WTC11 (cell line): ENCODE measurements around the gene LHPP. TPM values are rescaled to one million over a fixed set of nuclear protein-coding genes. Genes with fewer than 3 reads are reported as not detected.

ENCODE experiments used
- ATAC-seq: fragments of 200-7000 bp; cut with Tn5 transposase; 2 replicates; pipeline ENCODE4 v1.10.0; 2021; ENCODE audit warnings: mild to moderate bottlenecking, moderate library complexity
- CTCF ChIA-PET: fragments of 300-600 bp; sonication (Branson Sonifier 250); formaldehyde crosslinking; loops from one replicate; lab custom pipeline; 2021; ENCODE audit warnings: antibody characterized with exemption; lab: Charles Lee
- POLR2A ChIA-PET: fragments of 350-600 bp; sonication (Branson Sonifier 250); formaldehyde crosslinking; loops from one replicate; lab custom pipeline; 2021; ENCODE audit warnings: antibody characterized with exemption; lab: Charles Lee
- DNase-seq: peaks from one replicate; pipeline ENCODE4 v3.0.0; 2021; ENCODE audit warnings: low spot score
- H3K27ac Mint-ChIP-seq: 2 replicates; pipeline ENCODE4 v1.8.0; 2021; ENCODE audit warnings: mixed read lengths
- H3K27me3 Mint-ChIP-seq: 2 replicates; pipeline ENCODE4 v1.8.0; 2021; ENCODE audit warnings: low read depth, mild to moderate bottlenecking, moderate library complexity, mixed read lengths
- H3K36me3 Mint-ChIP-seq: 2 replicates; pipeline ENCODE4 v1.8.0; 2021; ENCODE audit warnings: mixed read lengths
- H3K4me1 Mint-ChIP-seq: 2 replicates; pipeline ENCODE4 v1.8.0; 2022; ENCODE audit warnings: mixed read lengths
- H3K4me3 Mint-ChIP-seq: 2 replicates; pipeline ENCODE4 v1.8.0; 2021; ENCODE audit warnings: mild to moderate bottlenecking, moderate library complexity, mixed read lengths
- H3K9me3 Mint-ChIP-seq: 2 replicates; pipeline ENCODE4 v1.8.0; 2021; ENCODE audit warnings: mixed read lengths
- ATF2 ChIP-seq: sonication (generic); formaldehyde crosslinking; IDR thresholded peaks from 2 replicates; pipeline ENCODE4 v1.8.1; 2022; ENCODE audit warnings: low read depth, missing genetic modification reagents, borderline replicate concordance
- ATF3 ChIP-seq: sonication (generic); formaldehyde crosslinking; conservative IDR thresholded peaks from 2 replicates; pipeline ENCODE4 v1.8.1; 2022; ENCODE audit warnings: mild to moderate bottlenecking, missing genetic modification reagents
- ESRRA ChIP-seq: sonication (generic); formaldehyde crosslinking; IDR thresholded peaks from 2 replicates; pipeline ENCODE4 v1.8.1; 2022; ENCODE audit warnings: mild to moderate bottlenecking, missing genetic modification reagents, borderline replicate concordance
- ETV6 ChIP-seq: sonication (generic); formaldehyde crosslinking; IDR thresholded peaks from 2 replicates; pipeline ENCODE4 v1.8.1; 2022; ENCODE audit warnings: mild to moderate bottlenecking, missing genetic modification reagents
- HMGA2 ChIP-seq: fragments of 250-450 bp; sonication (Bioruptor Pico); IDR thresholded peaks from 2 replicates; pipeline ENCODE4 v1.4.0; 2021; ENCODE audit warnings: mild to moderate bottlenecking, moderate library complexity
- MXD4 ChIP-seq: fragments of 250-450 bp; sonication (Bioruptor Pico); IDR thresholded peaks from 2 replicates; pipeline ENCODE4 v1.8.0; 2021; ENCODE audit warnings: mild to moderate bottlenecking, moderate library complexity, borderline replicate concordance
- NFATC4 ChIP-seq: fragments of 250-450 bp; sonication (Bioruptor Pico); IDR thresholded peaks from 2 replicates; pipeline ENCODE4 v1.9.0; 2021; ENCODE audit warnings: mild to moderate bottlenecking
- NFE2L1 ChIP-seq: sonication (generic); formaldehyde crosslinking; IDR thresholded peaks from 2 replicates; pipeline ENCODE4 v1.8.1; 2023; ENCODE audit warnings: missing genetic modification reagents
- NFYB ChIP-seq: sonication (generic); formaldehyde crosslinking; conservative IDR thresholded peaks from 2 replicates; pipeline ENCODE4 v1.8.0; 2022; ENCODE audit warnings: low read depth, missing genetic modification reagents
- NR1H2 ChIP-seq: sonication (generic); formaldehyde crosslinking; IDR thresholded peaks from 2 replicates; pipeline ENCODE4 v1.9.0; 2021; ENCODE audit warnings: mild to moderate bottlenecking, moderate library complexity, missing genetic modification reagents
- NR2C2 ChIP-seq: sonication (generic); formaldehyde crosslinking; IDR thresholded peaks from 2 replicates; pipeline ENCODE4 v1.8.0; 2022; ENCODE audit warnings: mild to moderate bottlenecking, missing genetic modification reagents
- PRRX2 ChIP-seq: fragments of 250-450 bp; sonication (Bioruptor Pico); IDR thresholded peaks from 2 replicates; pipeline ENCODE4 v1.8.0; 2021; ENCODE audit warnings: mild to moderate bottlenecking
- RORB ChIP-seq: fragments of 250-450 bp; sonication (Bioruptor Pico); IDR thresholded peaks from 2 replicates; pipeline ENCODE4 v1.9.0; 2021; ENCODE audit warnings: mild to moderate bottlenecking
- SMAD3 ChIP-seq: sonication (generic); formaldehyde crosslinking; IDR thresholded peaks from 2 replicates; pipeline ENCODE4 v1.8.0; 2022; ENCODE audit warnings: missing genetic modification reagents, mild to moderate bottlenecking, borderline replicate concordance
- SMAD4 ChIP-seq: sonication (generic); formaldehyde crosslinking; IDR thresholded peaks from 2 replicates; pipeline ENCODE4 v1.8.0; 2022; ENCODE audit warnings: mild to moderate bottlenecking, missing genetic modification reagents
- TCF7 ChIP-seq: sonication (generic); formaldehyde crosslinking; IDR thresholded peaks from 2 replicates; pipeline ENCODE4 v1.8.0; 2022; ENCODE audit warnings: mild to moderate bottlenecking, low read depth, missing genetic modification reagents, moderate library complexity
- TP53 ChIP-seq: sonication (generic); formaldehyde crosslinking; IDR thresholded peaks from 2 replicates; pipeline ENCODE4 v1.8.1; 2023; ENCODE audit warnings: mild to moderate bottlenecking, missing genetic modification reagents
- ZBTB21 ChIP-seq: sonication (generic); formaldehyde crosslinking; IDR thresholded peaks from 2 replicates; pipeline ENCODE4 v1.8.1; 2023; ENCODE audit warnings: mild to moderate bottlenecking, missing genetic modification reagents, borderline replicate concordance
- ZNF121 ChIP-seq: sonication (generic); formaldehyde crosslinking; IDR thresholded peaks from 2 replicates; pipeline ENCODE4 v1.8.0; 2023; ENCODE audit warnings: missing genetic modification reagents
- ZNF138 ChIP-seq: sonication (generic); formaldehyde crosslinking; conservative IDR thresholded peaks from 2 replicates; pipeline ENCODE4 v1.8.1; 2022; ENCODE audit warnings: mild to moderate bottlenecking, moderate library complexity, missing genetic modification reagents
- ZNF219 ChIP-seq: sonication (generic); formaldehyde crosslinking; IDR thresholded peaks from 2 replicates; pipeline ENCODE4 v1.8.0; 2023; ENCODE audit warnings: missing genetic modification reagents, mild to moderate bottlenecking, borderline replicate concordance
- total RNA-seq: library from RNA; stranded (reverse); gene quantifications from 3 replicates; pipeline ENCODE4 v1.2.3, GENCODE V29; 2021
- TF ChIP-seq, protein P1 (sequence below): sonication (generic); formaldehyde crosslinking; IDR thresholded peaks from 2 replicates; pipeline ENCODE4 v1.8.0; 2022; ENCODE audit warnings: mild to moderate bottlenecking, missing genetic modification reagents
- TF ChIP-seq, protein P2 (sequence below): fragments of 250-450 bp; sonication (Bioruptor Pico); conservative IDR thresholded peaks from 2 replicates; pipeline ENCODE4 v1.9.0; 2021; ENCODE audit warnings: mild to moderate bottlenecking
- TF ChIP-seq, protein P3 (sequence below): sonication (generic); formaldehyde crosslinking; IDR thresholded peaks from 2 replicates; pipeline ENCODE4 v1.8.1; 2023; ENCODE audit warnings: mild to moderate bottlenecking, missing genetic modification reagents, moderate library complexity
- TF ChIP-seq, protein P4 (sequence below): sonication (generic); formaldehyde crosslinking; IDR thresholded peaks from 2 replicates; pipeline ENCODE4 v1.8.1; 2022; ENCODE audit warnings: low read depth, mild to moderate bottlenecking, moderate library complexity, missing genetic modification reagents, borderline replicate concordance
- TF ChIP-seq, protein P5 (sequence below): sonication (generic); formaldehyde crosslinking; IDR thresholded peaks from 2 replicates; pipeline ENCODE4 v1.8.0; 2022; ENCODE audit warnings: mild to moderate bottlenecking, missing genetic modification reagents

Gene LHPP
- total RNA-seq, 1 experiment from 2014 or later: 33.2 TPM

DNA sequence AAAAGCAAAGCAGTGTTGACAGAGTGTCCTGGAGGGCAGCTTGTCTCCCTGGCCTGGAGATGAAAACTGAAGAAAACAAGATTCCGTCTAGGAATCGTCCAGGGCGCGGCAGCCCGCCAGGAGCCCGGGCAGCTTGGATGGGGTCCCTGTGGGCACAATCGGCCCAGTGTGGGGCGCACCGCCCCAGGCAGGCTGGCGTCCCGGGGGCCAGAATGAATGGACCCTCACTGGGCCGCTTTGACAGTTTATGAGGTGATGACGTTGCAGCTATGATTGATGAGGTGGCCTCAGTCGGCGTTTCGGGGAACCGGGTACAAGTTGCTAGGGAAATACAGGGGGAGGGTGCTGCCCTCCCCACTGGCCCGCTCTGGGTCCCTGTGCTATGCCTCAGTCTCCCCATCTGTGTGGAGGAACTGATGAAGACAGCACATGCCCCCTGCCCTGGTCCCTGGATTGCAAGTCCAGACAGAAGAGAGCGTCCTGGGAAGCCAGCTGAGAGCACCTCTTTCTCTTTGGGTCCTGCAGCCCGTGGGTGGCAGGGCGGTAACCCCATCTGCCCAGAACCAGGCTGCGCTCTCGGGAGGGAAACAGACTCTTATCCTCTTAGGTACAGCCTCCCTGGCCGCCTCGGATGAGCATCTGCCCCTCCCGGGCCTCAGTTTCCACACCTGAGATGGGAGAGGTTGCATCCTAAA lies 131.3 kb downstream of the LHPP start:
- ChIA-PET CTCF (interaction anchor here (0.5 kb wide), 1 partner anchor 315 kb away, joined by 3 read pairs; no protein-coding TSS in a partner anchor), POLR2A (interaction anchor here (0.6 kb wide), 1 partner anchor 507 kb away, joined by 3 read pairs; no protein-coding TSS in a partner anchor)
- DNase-seq: no peak
- Mint-ChIP-seq H3K4me3 (no peak overlapping the region), H3K27me3 (no peaks in the 10 kb centered on the region; the same call in 1 of the 2 replicates), H3K27ac (no peak overlapping the region), H3K4me1 (no peaks in the 10 kb centered on the region), H3K36me3 (no peaks in the 10 kb centered on the region), H3K9me3 (peaks cover 9% of the 10 kb centered on the region)
- no peak for ATAC-seq
- no peak for TF ChIP-seq ZNF138 (CRISPR knock-in tag)
- TF ChIP-seq, protein P1, sequence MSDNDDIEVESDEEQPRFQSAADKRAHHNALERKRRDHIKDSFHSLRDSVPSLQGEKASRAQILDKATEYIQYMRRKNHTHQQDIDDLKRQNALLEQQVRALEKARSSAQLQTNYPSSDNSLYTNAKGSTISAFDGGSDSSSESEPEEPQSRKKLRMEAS (CRISPR knock-in tag): no peak
- TF ChIP-seq SMAD3 (CRISPR knock-in tag): no peak
- no peak for TF ChIP-seq PRRX2 (CRISPR knock-in tag)
- TF ChIP-seq, protein P2, sequence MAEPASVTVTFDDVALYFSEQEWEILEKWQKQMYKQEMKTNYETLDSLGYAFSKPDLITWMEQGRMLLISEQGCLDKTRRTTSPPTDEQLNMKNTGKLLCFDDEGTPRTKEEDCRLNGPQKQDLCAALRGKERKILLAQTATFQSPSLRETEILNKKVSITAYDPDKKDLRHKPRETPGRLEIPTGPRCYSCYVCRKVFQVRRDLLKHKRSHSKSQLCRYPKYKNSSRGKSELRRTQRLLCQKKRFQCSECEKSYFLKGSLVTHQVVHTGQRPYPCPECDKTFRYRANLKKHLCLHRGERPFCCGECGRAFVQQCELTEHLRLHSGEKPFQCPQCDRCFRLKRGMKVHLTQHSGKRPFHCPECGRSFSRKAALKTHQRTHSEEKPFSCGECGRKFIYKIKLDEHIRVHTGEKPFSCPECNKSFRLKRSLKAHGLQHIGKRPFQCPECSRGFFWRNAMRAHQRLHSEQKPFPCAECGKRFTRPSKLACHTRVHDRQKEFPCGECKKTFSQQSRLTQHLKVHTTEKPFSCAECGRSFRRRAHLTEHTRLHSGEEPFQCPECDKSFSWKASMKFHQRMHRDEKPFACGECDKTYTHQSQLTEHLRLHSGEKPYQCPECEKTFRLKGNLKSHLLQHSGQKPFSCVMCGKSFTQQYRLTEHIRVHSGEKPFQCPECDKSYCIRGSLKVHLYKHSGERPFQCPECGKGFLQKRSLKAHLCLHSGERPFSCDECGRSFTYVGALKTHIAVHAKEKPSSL (CRISPR knock-in tag): no peak
- TF ChIP-seq, protein P3, sequence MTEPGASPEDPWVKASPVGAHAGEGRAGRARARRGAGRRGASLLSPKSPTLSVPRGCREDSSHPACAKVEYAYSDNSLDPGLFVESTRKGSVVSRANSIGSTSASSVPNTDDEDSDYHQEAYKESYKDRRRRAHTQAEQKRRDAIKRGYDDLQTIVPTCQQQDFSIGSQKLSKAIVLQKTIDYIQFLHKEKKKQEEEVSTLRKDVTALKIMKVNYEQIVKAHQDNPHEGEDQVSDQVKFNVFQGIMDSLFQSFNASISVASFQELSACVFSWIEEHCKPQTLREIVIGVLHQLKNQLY (CRISPR knock-in tag): no peak
- no peak for TF ChIP-seq ETV6
- TF ChIP-seq NFYB: no peak
- TF ChIP-seq, protein P4, sequence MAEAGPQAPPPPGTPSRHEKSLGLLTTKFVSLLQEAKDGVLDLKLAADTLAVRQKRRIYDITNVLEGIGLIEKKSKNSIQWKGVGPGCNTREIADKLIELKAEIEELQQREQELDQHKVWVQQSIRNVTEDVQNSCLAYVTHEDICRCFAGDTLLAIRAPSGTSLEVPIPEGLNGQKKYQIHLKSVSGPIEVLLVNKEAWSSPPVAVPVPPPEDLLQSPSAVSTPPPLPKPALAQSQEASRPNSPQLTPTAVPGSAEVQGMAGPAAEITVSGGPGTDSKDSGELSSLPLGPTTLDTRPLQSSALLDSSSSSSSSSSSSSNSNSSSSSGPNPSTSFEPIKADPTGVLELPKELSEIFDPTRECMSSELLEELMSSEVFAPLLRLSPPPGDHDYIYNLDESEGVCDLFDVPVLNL: no peak
- TF ChIP-seq, protein P5, sequence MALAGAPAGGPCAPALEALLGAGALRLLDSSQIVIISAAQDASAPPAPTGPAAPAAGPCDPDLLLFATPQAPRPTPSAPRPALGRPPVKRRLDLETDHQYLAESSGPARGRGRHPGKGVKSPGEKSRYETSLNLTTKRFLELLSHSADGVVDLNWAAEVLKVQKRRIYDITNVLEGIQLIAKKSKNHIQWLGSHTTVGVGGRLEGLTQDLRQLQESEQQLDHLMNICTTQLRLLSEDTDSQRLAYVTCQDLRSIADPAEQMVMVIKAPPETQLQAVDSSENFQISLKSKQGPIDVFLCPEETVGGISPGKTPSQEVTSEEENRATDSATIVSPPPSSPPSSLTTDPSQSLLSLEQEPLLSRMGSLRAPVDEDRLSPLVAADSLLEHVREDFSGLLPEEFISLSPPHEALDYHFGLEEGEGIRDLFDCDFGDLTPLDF (CRISPR knock-in tag): no peak
- TF ChIP-seq NFATC4 (CRISPR knock-in tag): no peak
- TF ChIP-seq ESRRA (CRISPR knock-in tag): no peak
- TF ChIP-seq HMGA2 (CRISPR knock-in tag): no peak

GRCh38 chr10:124593431-124593985 lies 131.9 kb downstream of the LHPP start:
- no peak overlapping the region for H3K4me3 Mint-ChIP-seq
- no peak for DNase-seq
- H3K36me3 Mint-ChIP-seq: no peaks in the 10 kb centered on the region
- peaks cover 9% of the 10 kb centered on the region for H3K9me3 Mint-ChIP-seq
- H3K4me1 Mint-ChIP-seq: no peaks in the 10 kb centered on the region
- no peaks in the 10 kb centered on the region; the same call in 1 of the 2 replicates for H3K27me3 Mint-ChIP-seq
- CTCF ChIA-PET: interaction anchor here (0.5 kb wide), 1 partner anchor 315 kb away, joined by 3 read pairs; no protein-coding TSS in a partner anchor
- POLR2A ChIA-PET: interaction anchor here (0.6 kb wide), 1 partner anchor 508 kb away, joined by 3 read pairs; no protein-coding TSS in a partner anchor
- no peak overlapping the region for H3K27ac Mint-ChIP-seq
- ATAC-seq: no peak
- no peak for TF ChIP-seq ATF3
- TF ChIP-seq ZBTB21 (CRISPR knock-in tag): no peak
- no peak for TF ChIP-seq MXD4 (CRISPR knock-in tag)
- no peak for TF ChIP-seq SMAD4
- TF ChIP-seq, protein P3 (CRISPR knock-in tag): no peak
- TF ChIP-seq NR1H2 (CRISPR knock-in tag): no peak
- no peak for TF ChIP-seq NR2C2 (CRISPR knock-in tag)
- TF ChIP-seq ATF2 (CRISPR knock-in tag): no peak
- TF ChIP-seq, protein P5 (CRISPR knock-in tag): no peak
- no peak for TF ChIP-seq ZNF219 (CRISPR knock-in tag)
- no peak for TF ChIP-seq TCF7 (CRISPR knock-in tag)
- TF ChIP-seq ZNF121: no peak
- TF ChIP-seq TP53 (CRISPR knock-in tag): no peak
- no peak for TF ChIP-seq RORB (CRISPR knock-in tag)
- no peak for TF ChIP-seq NFE2L1 (CRISPR knock-in tag)
